HG03103 (cell line): ENCODE results near the gene GSAP.

Source experiments
- ATAC-seq: cut with Tn5 transposase; IDR thresholded peaks from one replicate; pipeline ENCODE4 v1.9.1; 2021; ENCODE audit warnings: low read depth; ENCODE audit not compliant: unreplicated experiment

The GSAP gene

DNA sequence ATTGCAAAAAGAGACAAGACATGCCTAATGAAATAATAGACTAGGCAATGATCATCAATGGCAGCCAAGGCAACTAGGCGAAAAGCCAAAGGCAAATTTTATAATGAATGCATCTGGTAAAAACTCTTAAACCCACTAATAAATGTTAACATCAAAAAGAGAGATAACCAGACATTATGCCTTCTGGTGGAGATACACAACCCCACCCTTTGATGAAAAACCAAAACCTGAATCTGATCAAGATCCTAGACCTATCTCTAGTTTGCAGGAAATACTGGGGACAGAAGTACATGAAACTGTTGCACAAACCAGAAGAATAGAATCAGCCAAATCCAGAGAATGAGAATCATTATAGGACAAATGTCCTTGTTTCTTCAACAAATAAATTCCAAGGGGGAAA lies 22.0 kb upstream of the GSAP start:
- no peak for ATAC-seq

DNA sequence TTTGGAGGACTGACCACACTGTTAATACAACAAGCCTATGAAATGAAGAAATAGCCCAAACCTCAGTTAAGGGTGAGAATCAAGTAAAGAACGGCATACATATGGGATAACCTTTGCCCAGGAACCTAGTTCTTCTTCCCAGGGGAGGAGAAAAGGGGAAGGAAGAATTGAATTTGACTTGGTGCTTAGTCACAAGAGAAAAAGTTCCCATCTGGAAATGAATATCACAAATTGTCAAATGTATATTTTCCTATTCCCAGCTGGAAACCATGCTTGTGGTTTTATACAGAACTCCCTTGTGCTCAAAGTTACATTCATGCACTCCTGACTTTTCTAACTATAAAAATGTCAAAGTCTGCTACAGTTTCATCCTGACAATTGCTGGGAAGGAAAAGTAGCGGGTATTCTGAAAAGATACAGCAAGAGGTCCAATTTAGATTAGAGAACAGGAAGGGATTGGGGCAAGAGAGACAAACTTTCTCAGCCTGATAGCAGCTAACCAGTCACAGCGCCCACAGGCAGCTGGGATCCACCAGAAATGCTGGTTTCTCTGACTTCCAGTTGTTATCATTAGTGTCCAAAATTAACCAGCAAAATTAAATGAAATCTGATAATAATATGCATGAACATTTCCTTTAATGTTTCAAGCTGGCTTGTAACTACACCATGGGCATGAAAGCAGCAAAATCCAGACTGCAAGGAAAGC lies 18.6 kb upstream of the GSAP start:
- no peak for ATAC-seq

DNA sequence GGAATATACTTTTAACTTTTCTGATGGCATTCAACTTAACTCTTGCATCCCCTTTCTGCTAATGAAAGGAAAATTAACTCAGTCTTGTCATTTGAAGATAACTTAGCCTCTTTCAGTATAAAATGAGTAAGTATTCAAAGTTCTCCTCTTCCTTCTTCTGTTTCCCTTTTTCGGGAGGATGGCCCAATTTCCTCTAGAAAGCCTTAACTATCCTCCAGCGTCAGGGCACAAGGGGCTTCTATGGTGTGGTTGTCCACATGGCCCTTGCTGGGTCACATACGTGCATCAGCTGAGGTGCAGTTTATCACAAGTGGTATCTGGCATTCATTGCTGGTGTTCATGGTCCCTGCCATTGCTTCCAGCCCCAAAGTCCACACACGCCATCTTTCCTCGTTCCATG lies 17.8 kb upstream of the GSAP start:
- ATAC-seq: no peak

DNA sequence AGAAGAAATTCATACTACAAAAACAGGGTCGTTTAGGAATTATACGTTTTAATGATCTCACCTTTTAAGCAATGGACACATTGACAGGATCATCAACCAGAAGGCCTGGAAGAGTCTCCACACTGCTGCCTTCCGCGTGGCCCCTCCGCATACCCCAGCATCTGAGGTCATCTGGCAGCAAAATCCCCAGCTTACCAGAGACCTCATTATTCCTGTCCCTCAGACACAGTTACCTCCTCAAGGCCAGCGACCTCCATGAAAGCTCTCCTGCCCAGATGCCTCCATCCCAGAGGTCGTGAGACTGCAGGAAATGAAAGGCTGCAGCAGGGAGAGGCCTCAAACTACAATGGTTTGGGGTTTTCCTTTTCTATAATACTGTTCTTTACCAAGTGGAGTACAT lies 14.8 kb upstream of the GSAP start:
- ATAC-seq: no peak

DNA sequence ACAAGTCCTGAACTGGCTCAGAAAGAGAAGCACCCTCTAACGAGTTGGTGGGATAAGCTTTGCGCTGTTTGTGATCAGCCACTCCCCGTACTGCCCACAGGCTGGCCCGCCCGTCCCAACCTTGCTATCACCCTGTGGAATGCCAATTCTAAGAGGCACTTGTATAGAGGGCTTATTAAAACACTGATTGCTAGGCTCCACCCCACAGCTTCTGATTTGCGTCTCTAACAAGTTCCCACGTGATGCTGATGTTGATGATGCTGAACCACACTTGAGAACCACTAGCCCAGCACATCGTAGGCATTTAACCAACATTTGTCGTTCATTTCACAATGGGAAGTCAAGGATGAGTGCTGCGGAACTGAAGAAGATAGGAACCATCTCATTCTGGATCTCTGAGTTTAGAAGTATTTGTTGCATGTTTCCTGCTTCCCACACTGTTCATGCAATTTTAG lies 12.7 kb upstream of the GSAP start:
- no peak for ATAC-seq

DNA sequence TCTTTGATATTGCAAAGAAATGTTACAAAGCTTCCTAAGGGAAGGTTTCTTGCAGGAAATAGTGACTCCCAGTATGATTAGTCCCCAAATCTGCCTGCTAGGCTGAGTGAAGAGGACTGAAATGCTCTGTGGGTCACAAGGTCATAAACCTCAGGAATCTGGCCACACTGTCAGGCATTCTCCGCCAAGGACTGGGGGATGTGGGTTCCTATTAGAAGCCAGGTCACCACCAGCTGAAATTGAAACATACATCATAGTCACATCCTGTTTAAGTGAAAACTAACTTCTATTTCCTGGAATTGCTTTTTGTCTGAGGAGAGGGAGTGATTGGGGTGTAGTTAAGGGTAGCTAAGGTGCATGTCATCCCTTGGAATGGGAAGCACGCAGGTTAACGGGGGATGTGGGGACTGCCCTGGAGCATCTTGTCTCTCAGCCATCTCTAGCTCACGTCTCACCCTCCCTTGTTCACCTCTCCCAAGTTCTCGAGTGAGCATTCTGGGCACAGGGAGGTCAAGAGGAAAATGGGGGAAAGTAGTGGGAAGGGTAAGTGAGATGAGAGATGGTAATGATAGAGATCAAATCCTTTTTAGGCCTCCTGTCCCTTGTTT lies 12.0 kb upstream of the GSAP start:
- no peak for ATAC-seq

DNA sequence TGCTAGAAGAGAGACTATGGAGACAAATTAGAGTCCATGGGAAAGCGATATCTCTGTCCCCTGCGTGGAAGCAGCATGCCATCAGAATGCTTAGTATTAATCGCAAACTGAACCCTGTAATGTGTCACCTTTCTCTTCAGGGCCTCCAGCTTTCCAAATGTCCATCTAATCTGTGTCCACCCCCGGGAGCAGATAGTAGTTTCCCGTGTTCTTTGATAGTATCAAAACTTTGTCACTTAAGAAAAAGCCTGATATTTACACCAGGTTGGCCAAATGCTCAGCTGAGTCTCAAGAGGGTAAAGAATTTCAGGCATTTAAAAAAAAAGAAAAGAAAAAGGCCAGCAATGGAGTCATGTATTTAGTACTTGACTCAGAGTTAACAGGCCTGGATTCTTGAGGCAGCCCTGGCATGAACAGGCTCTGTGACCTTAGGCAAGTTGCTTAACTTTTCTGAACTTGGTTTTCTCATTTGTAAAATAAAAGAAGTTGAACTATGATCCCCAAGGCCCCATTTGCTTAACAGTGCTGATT lies 10.4 kb upstream of the GSAP start:
- no peak for ATAC-seq

DNA sequence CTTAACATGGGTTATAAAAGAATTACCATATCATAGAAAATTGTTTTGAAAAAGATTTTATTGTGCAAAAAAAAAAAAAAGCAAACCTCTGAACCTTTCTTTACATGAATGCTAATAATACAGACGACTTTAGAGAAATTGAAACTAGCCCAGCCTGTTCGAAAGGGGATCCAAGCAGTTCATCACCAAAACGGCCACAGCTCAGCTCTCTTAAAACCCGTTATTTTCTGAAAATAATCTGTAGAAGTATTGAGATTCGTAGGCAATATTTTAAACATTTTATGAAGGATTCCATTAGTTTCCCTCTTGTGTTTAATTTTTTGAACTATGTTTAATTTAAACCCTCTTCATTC lies 9.9 kb upstream of the GSAP start:
- ATAC-seq: peak; percentile 49

- ATAC-seq: no peak
Observed at GRCh38 chr7:77425101-77426051, 9.2 kb upstream of the GSAP start.

DNA sequence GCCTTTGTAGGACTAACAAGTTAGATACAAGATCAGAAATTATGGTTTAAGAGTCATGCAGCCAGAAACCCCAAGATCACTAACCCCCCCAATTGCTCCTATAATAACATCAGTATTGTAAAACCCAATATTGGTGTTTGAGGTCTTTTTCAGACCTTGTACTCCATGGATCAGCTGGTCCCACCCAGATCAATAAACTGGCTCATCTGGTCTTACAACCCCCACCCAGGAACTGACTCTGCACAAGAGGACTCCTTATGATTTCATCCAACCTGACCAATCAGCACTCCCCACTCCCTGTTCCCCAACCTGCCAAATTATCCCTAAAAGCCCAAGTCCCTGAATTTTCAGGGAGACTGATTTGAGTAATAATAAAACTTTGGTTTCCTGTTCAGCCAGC lies 6.4 kb upstream of the GSAP start:
- no peak for ATAC-seq

- no peak for ATAC-seq
Observed at GRCh38 chr7:77420986-77421672, 5.0 kb upstream of the GSAP start.

DNA sequence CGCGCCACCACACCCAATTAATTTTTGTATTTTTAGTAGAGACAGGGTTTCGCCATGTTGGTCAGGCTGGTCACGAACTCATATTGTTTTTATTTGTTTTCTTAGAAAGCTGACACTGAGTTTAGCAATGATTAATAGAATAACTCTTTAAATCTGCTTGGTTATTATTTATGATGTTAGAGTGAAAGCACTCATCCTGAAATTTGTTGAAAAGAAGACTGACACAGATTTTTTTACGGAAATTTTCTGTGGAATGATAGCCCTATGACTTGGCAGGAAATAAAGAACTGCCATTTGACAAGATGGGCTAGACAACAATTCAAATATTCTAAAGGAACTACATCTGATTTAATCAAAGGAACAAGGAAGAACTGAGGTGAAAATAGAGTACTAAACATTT lies 4.3 kb upstream of the GSAP start:
- no peak for ATAC-seq

- ATAC-seq: no peak
Observed at GRCh38 chr7:77419102-77419501, 3.0 kb upstream of the GSAP start.

GRCh38 chr7:77417801-77418200 lies 1.7 kb upstream of the GSAP start:
- ATAC-seq: no peak

GRCh38 chr7:77416621-77417371 lies 647 bp upstream of the GSAP start:
- no peak for ATAC-seq

GRCh38 chr7:77415476-77415822 lies 700 bp downstream of the GSAP start:
- ATAC-seq: peak; percentile 34

DNA sequence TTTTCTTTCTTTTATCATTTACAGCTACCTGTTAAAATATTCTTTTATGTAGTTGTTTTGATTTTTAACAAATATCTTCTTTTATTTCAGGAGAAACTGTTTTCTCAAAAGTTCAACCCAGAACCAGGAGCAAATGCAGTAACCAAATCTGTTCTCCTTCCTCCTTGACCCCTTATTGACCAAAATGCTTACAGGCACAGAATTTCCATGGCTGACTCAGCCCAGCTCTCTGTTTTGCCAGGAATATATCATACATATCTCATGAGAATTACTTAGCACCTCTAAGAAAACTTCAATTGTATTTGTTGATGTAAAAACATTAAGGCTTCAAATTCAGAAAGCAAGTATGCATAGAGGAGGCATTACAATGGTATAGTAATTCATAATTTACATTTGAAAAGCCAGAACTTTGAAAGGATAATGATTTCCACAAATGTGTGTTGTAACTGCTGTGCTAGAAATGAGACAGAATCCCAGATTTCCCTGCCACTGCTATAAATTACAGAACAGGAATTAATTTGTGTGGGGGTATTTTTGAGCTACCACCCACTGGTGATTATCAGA lies 2.2 kb downstream of the GSAP start:
- ATAC-seq: no peak

DNA sequence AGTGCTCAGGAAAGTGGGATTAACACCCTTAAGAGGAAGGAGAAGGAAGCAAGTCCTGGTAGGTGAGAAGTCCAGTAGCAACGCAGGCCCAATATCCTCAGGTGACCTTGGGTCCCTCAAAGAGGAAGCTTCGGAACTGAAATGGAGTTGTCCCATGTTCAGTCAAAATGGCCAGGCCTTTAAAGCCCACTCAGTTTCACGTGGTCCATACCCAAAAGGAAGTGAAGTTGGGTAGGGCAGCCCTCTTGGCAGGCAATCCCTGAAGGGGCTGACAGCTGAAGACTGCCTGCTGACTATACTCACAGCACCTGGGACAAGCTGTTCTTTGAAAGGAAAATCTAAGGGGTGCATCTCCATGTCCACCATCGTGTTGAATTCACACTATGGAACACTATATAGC lies 3.0 kb downstream of the GSAP start:
- ATAC-seq: no peak

GRCh38 chr7:77409739-77410547 lies 6.2 kb downstream of the GSAP start:
- ATAC-seq: no peak
